NT2/D1 (cell line): ENCODE data around the gene ASGR1.

Experiments
- SUZ12 ChIP-seq: IDR thresholded peaks from 2 replicates; pipeline ENCODE4 v1.6.1; 2011; ENCODE audit not compliant: insufficient read length, insufficient read depth; ENCODE audit errors: extremely low read depth
- YY1 ChIP-seq: IDR thresholded peaks from 2 replicates; pipeline ENCODE4 v1.6.1; 2011; ENCODE audit not compliant: insufficient read length, insufficient read depth
- ZNF274 ChIP-seq: IDR thresholded peaks from 2 replicates; pipeline ENCODE4 v1.6.1; 2011; ENCODE audit warnings: mild to moderate bottlenecking, low read depth, low read length

DNA sequence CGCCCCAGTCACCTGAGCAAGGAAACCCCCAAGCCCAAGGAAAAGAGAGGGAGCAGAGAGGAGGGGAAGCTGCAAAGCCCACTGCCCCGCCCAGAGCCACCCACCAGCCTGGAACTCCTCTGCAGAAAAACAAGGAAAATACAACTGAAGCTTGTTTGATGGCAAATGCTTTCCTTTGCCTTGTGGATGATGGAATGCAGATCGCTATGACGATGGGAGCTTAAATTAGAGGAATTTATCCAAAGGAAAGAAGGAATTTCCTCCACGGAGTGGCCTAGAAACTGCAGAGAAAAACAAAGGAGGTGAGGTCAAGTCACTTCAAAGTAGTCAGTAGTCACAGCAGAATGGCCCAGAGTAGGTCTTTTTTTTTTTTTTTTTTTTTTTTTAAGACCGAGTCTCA, 33.1 kb downstream of the ASGR1 start:
- TF ChIP-seq YY1 (no peak), SUZ12 (no peak), ZNF274 (no peak)
